GM12878 (cell line): ENCODE measurements around the gene PHC3. TPM values are rescaled to one million over a fixed set of nuclear protein-coding genes. Genes with fewer than 3 reads are reported as not detected.

Source experiments
- ATAC-seq: fragments of 200-7000 bp; cut with Tn5 transposase; 3 replicates; pipeline ENCODE4 v1.9.1; 2020; ENCODE audit warnings: mild to moderate bottlenecking, moderate library complexity
- BruUV-seq: library from RNA; stranded (reverse); fragments of 400-500 nt; replicated peaks from 2 replicates; lab custom pipeline; 2021; lab: Mats Ljungman, UMichigan
- CTCF ChIA-PET: fragments of 300-600 bp; sonication (Branson Sonifier 250); formaldehyde crosslinking; extraction: SDS; loops from one replicate; lab custom pipeline; 2021; ENCODE audit warnings: inconsistent platforms; lab: Yijun Ruan, JAX
- POLR2A ChIA-PET: fragments of 350-600 bp; formaldehyde crosslinking; extraction: SDS; loops from one replicate; lab custom pipeline; 2021; ENCODE audit warnings: inconsistent platforms; lab: Charles Lee
- RAD21 ChIA-PET: fragments of 300-600 bp; sonication (Branson Sonifier 250); formaldehyde crosslinking; loops from one replicate; lab custom pipeline; 2023; ENCODE audit warnings: antibody characterized with exemption; ENCODE audit not compliant: unreplicated experiment; lab: Charles Lee
- SMC1A ChIA-PET: fragments of 300-600 bp; sonication (Branson Sonifier 250); formaldehyde crosslinking; loops from one replicate; lab custom pipeline; 2023; ENCODE audit not compliant: unreplicated experiment, uncharacterized antibody; lab: Charles Lee
- DNase-seq: peaks from one replicate; pipeline ENCODE4 v3.0.0-alpha.2; 2011; ENCODE audit warnings: low read depth, low spot score
- FAIRE-seq: peaks from 3 replicates; lab custom pipeline; 2011; peaks lifted over from hg19 to GRCh38; lab: Jason Lieb, UNC
- H2AFZ ChIP-seq: 2 replicates; pipeline ENCODE4 v1.6.0; 2011; ENCODE audit warnings: low read depth, low read length, control low read depth; ENCODE audit not compliant: control insufficient read depth
- H3K27ac ChIP-seq: 2 replicates; pipeline ENCODE4 v1.5.1; 2011; ENCODE audit warnings: control low read depth; ENCODE audit not compliant: control insufficient read depth, insufficient read depth
- H3K27me3 ChIP-seq, 2 experiments: replicated peaks in 1 of 2; 2 replicates each; pipeline versions ENCODE4 v1.6.0 to v1.6.1; 2011; ENCODE audit warnings: low read length in 1 of 2; ENCODE audit not compliant: control insufficient read depth in 2 of 2, insufficient read depth in 2 of 2
- H3K36me3 ChIP-seq, 2 experiments: 2 replicates each; pipeline ENCODE4 v1.5.1; 2011; ENCODE audit warnings: low read length in 1 of 2; ENCODE audit not compliant: control insufficient read depth in 2 of 2, insufficient read depth in 2 of 2
- H3K4me1 ChIP-seq: 2 replicates; pipeline ENCODE4 v1.6.1; 2011; ENCODE audit warnings: mild to moderate bottlenecking, low read length, moderate library complexity, mixed read lengths; ENCODE audit not compliant: control insufficient read depth, insufficient read depth
- H3K4me2 ChIP-seq: 2 replicates; pipeline ENCODE4 v1.6.0; 2011; ENCODE audit warnings: control low read depth; ENCODE audit not compliant: control insufficient read depth, insufficient read depth
- H3K4me3 ChIP-seq: fragments of 200-600 bp; sonication (generic); 2 replicates; pipeline ENCODE4 v1.5.1; 2016
- H3K79me2 ChIP-seq: 2 replicates; pipeline ENCODE4 v1.6.0; 2011; ENCODE audit warnings: low read length; ENCODE audit not compliant: control insufficient read depth, insufficient read depth
- H3K9ac ChIP-seq: 2 replicates; pipeline ENCODE4 v1.8.0; 2011; ENCODE audit warnings: low read length, control low read depth, mixed read lengths; ENCODE audit not compliant: control insufficient read depth, insufficient read depth
- H3K9me3 ChIP-seq: replicated peaks from 3 replicates; pipeline ENCODE4 v1.5.1; 2011; ENCODE audit warnings: mild to moderate bottlenecking, low read length; ENCODE audit not compliant: control insufficient read depth, insufficient read depth
- H4K20me1 ChIP-seq: 2 replicates; pipeline ENCODE4 v1.6.0; 2011; ENCODE audit not compliant: control insufficient read depth, insufficient read depth
- MEF2A ChIP-seq: IDR thresholded peaks from 2 replicates; pipeline ENCODE4 v1.6.1; 2011; ENCODE audit warnings: low read depth, mild to moderate bottlenecking, low read length, moderate library complexity; ENCODE audit not compliant: insufficient read depth
- RB1 ChIP-seq: fragments of 450-650 bp; formaldehyde crosslinking; IDR thresholded peaks from 2 replicates; pipeline ENCODE4 v1.6.1; 2017; ENCODE audit warnings: mild to moderate bottlenecking, borderline replicate concordance
- REST ChIP-seq: IDR thresholded peaks from 2 replicates; pipeline ENCODE4 v1.6.1; 2012; ENCODE audit warnings: mild to moderate bottlenecking, low read depth, low read length
- SUPT20H ChIP-seq: IDR thresholded peaks from 2 replicates; pipeline ENCODE4 v1.6.1; 2011; ENCODE audit warnings: low read depth, mild to moderate bottlenecking, low read length, moderate library complexity, borderline replicate concordance; ENCODE audit not compliant: control insufficient read depth
- YY1 ChIP-seq: IDR thresholded peaks from 2 replicates; pipeline ENCODE4 v1.6.1; 2011; ENCODE audit warnings: low read depth, mild to moderate bottlenecking, low read length
- ZZZ3 ChIP-seq: IDR thresholded peaks from 2 replicates; pipeline ENCODE4 v1.6.1; 2011; ENCODE audit warnings: low read depth; ENCODE audit not compliant: control insufficient read depth, insufficient read length
- WGBS: methylation state at CpG from one replicate; pipeline ENCODE4 v1.1.6; 2016; ENCODE audit warnings: low lambda C conversion rate; ENCODE audit not compliant: insufficient replicate concordance, insufficient coverage; ENCODE audit errors: missing lambda C conversion rate; 5-methylcytosine and 5-hydroxymethylcytosine counted together
- in situ Hi-C: fragments of 300-500 bp; cut with MboI; formaldehyde crosslinking; loops from 9 replicates; pipeline ENCODE4 v1.14.3; 2018; ENCODE audit warnings: mixed read lengths
- intact Hi-C: fragments of 100-400 bp; cut with micrococcal nuclease; formaldehyde crosslinking; loops from one replicate; pipeline ENCODE4 v1.14.2; 2022; ENCODE audit not compliant: unreplicated experiment
- polyA plus RNA-seq, 11 experiments: library from polyadenylated mRNA; depleted of rRNA in 4 of 11; unstranded in 6 of 11; stranded (reverse) in 5 of 11; fragments of >200 nt; fragmentation: Nextera tagmentation in 4 of 11; fragmentation: Illumina TruSeq in 1 of 11; extraction: Ambion mirVana in 4 of 11; extraction: Trizol in 1 of 11; gene quantifications; 1 replicate in 1 of 11; 2 replicates in 10 of 11; pipeline versions ENCODE4 v1.2.1 to v1.2.3, GENCODE V29; 2011 to 2016; ENCODE audit warnings: inconsistent platforms in 2 of 11, missing spikeins in 2 of 11, low read depth in 1 of 11
- total RNA-seq, 4 experiments: library from RNA; depleted of rRNA in 3 of 4; stranded (reverse); fragments of >200 nt in 3 of 4; fragmentation: Illumina TruSeq in 1 of 4; extraction: Trizol in 1 of 4; gene quantifications; 2 replicates each; pipeline versions ENCODE4 v1.2.1 to v1.2.3, GENCODE V29; 2013 to 2021

The PHC3 gene
- total and polyA plus RNA-seq, 10 of the 15 experiments (the other 5 are each of a cell fraction or from before 2014, with no cell fraction given): 3.3 to 62.3 (median 22.1) TPM

GRCh38 chr3:170144437-170144843 lies 37.1 kb downstream of the PHC3 start (continued):
- TF ChIP-seq YY1 (peak; percentile 37; the same call in 1 of the 2 replicates), ZZZ3 (no peak), REST (no peak)

- peaks cover 24% of the 10 kb centered on the region for H3K79me2 ChIP-seq
- peaks cover 4 to 27% of the 10 kb centered on the region in 2 experiments for H3K36me3 ChIP-seq
- SMC1A ChIA-PET: interaction anchor here (0.7 to 2.4 kb wide), 9 partner anchors 10 to 116 kb away, joined by 3 to 9 read pairs (median 3); no protein-coding TSS in a partner anchor
- H2AFZ ChIP-seq: no peak overlapping the region
- RAD21 ChIA-PET: interaction anchor here (1.0 to 1.5 kb wide), 3 partner anchors 12 to 28 kb away, joined by 3 to 4 read pairs (median 3); no protein-coding TSS in a partner anchor
- DNase-seq (no peak), FAIRE-seq (no peak), ATAC-seq (no peak)
- 100% methylated on average over 2 of the region's 2 CpGs for WGBS
- CTCF ChIA-PET: interaction anchor here (0.7 to 1.5 kb wide), 2 partner anchors 10 to 220 kb away, joined by 3 to 6 read pairs; no protein-coding TSS in a partner anchor
- H3K4me3 ChIP-seq: no peak overlapping the region
- intact Hi-C loops (no loop called here), in situ Hi-C loops (no loop called here)
- peaks cover 13% of the 10 kb centered on the region for H3K4me1 ChIP-seq
- peaks cover 3% of the 10 kb centered on the region; the same call in 2 of the 3 replicates for H3K9me3 ChIP-seq
- no peaks in the 10 kb centered on the region for H4K20me1 ChIP-seq
- BruUV-seq: no TSS peak
- H3K27ac ChIP-seq: no peak overlapping the region
- H3K27me3 ChIP-seq: no peaks in the 10 kb centered on the region
- no peak overlapping the region for H3K4me2 ChIP-seq
- POLR2A ChIA-PET: interaction anchor here (0.6 to 1.9 kb wide), 2 partner anchors 14 to 167 kb away, joined by 3 to 5 read pairs; no protein-coding TSS in a partner anchor
- no peak for TF ChIP-seq SUPT20H
- TF ChIP-seq RB1: no peak
- TF ChIP-seq MEF2A: no peak
- no peak overlapping the region for H3K9ac ChIP-seq
Measured at GRCh38 chr3:170142373-170142772, 39.2 kb downstream of the PHC3 start.
